ENCODE results near the gene HECA.
"Not testable (repeated sequence)": the region's sequence is repeated elsewhere in the genome, so short reads cannot be mapped to it uniquely, and the experiment has no call there.

The HECA gene

GRCh38 chr6:139219271-139219729 lies 84.4 kb downstream of the HECA start:
- FAIRE-seq, result no peak

GRCh38 chr6:139219746-139220145 lies 84.9 kb downstream of the HECA start:
- FAIRE-seq, result no peak

GRCh38 chr6:139228387-139228786 lies 93.5 kb downstream of the HECA start:
- FAIRE-seq, result not testable (repeated sequence)
